ENCODE measurements around the gene NAV2.

GRCh38 chr11:19827399-19828135 is 114.9 kb downstream of the NAV2 start:
- TF ChIP-seq CTCF (IDR thresholded peaks at IDR 0.05), result no peak
- no peak for TF ChIP-seq POLR2A (IDR thresholded peaks at IDR 0.05)

Measured in testis (tissue), 2 donors.